Smooth muscle cell (in vitro differentiated cells): ENCODE measurements around the gene PLCG2. TPM values are rescaled to one million over a fixed set of nuclear protein-coding genes. Genes with fewer than 3 reads are reported as not detected.

ENCODE experiments used
- DNase-seq: peaks from one replicate; lab custom pipeline; 2025; ENCODE audit not compliant: unreplicated experiment; lab: John Stamatoyannopoulos, UW
- H2AFZ ChIP-seq: fragments of 200-600 bp; sonication (generic); 2 replicates; pipeline ENCODE4 v1.6.0; 2016; ENCODE audit warnings: antibody characterized with exemption, low read depth, mild to moderate bottlenecking
- H3F3A ChIP-seq: fragments of 200-600 bp; sonication (generic); 2 replicates; pipeline ENCODE4 v1.6.0; 2017; ENCODE audit warnings: antibody characterized with exemption, low read depth
- H3K27ac ChIP-seq: fragments of 200-600 bp; sonication (generic); 2 replicates; pipeline ENCODE4 v1.5.1; 2016; ENCODE audit warnings: low read depth, mild to moderate bottlenecking
- H3K27me3 ChIP-seq: fragments of 200-600 bp; sonication (generic); 2 replicates; pipeline ENCODE4 v1.6.1; 2016; ENCODE audit warnings: low read depth, mild to moderate bottlenecking
- H3K36me3 ChIP-seq: fragments of 200-600 bp; sonication (generic); 2 replicates; pipeline ENCODE4 v1.5.1; 2016; ENCODE audit warnings: low read depth
- H3K4me1 ChIP-seq: fragments of 200-600 bp; sonication (generic); 2 replicates; pipeline ENCODE4 v1.5.1; 2016; ENCODE audit warnings: low read depth
- H3K4me2 ChIP-seq: fragments of 200-600 bp; sonication (generic); 2 replicates; pipeline ENCODE4 v1.6.0; 2016; ENCODE audit warnings: mild to moderate bottlenecking
- H3K4me3 ChIP-seq: fragments of 200-600 bp; sonication (generic); 2 replicates; pipeline ENCODE4 v1.5.1; 2016; ENCODE audit warnings: mild to moderate bottlenecking
- H3K79me2 ChIP-seq: fragments of 200-600 bp; sonication (generic); 2 replicates; pipeline ENCODE4 v1.6.0; 2016; ENCODE audit warnings: low read depth, mild to moderate bottlenecking
- H3K9ac ChIP-seq: fragments of 200-600 bp; sonication (generic); 2 replicates; pipeline ENCODE4 v1.6.0; 2016; ENCODE audit warnings: low read depth
- H3K9me3 ChIP-seq: fragments of 200-600 bp; sonication (generic); replicated peaks from 2 replicates; pipeline ENCODE4 v1.5.1; 2016; ENCODE audit warnings: low read depth
- H4K20me1 ChIP-seq: fragments of 200-600 bp; sonication (generic); 2 replicates; pipeline ENCODE4 v1.6.0; 2016; ENCODE audit warnings: low read depth
- CTCF ChIP-seq: fragments of 200-600 bp; sonication (generic); IDR thresholded peaks from 2 replicates; pipeline ENCODE4 v1.5.1; 2017; ENCODE audit warnings: borderline replicate concordance, mild to moderate bottlenecking, antibody characterized with exemption; ENCODE audit not compliant: insufficient read depth, poor library complexity, severe bottlenecking
- WGBS: methylation state at CpG from one replicate; pipeline ENCODE4 v1.1.7; 2016; ENCODE audit warnings: low lambda C conversion rate; 5-methylcytosine and 5-hydroxymethylcytosine counted together
- polyA plus RNA-seq: library from polyadenylated mRNA; unstranded; fragments of >200 nt; fragmentation: Nextera tagmentation; extraction: Ambion mirVana; gene quantifications from 2 replicates; pipeline ENCODE4 v1.2.1, GENCODE V29; 2016
- total RNA-seq: library from RNA; depleted of rRNA; stranded (reverse); fragments of >200 nt; gene quantifications from 2 replicates; pipeline ENCODE4 v1.2.3, GENCODE V29; 2014

The PLCG2 gene
- total and polyA plus RNA-seq, 2 experiments from 2014 or later: 1.7 TPM; not detected in 1

- Histone ChIP-seq H3K4me1 (no peaks in the 10 kb centered on the region), H2AFZ (no peak overlapping the region), H3F3A (no peaks in the 10 kb centered on the region), H4K20me1 (no peaks in the 10 kb centered on the region), H3K4me3 (no peak overlapping the region), H3K79me2 (no peaks in the 10 kb centered on the region), H3K9ac (no peak overlapping the region), H3K9me3 (no peaks in the 10 kb centered on the region), H3K4me2 (no peak overlapping the region), H3K27ac (no peak overlapping the region), H3K27me3 (no peaks in the 10 kb centered on the region), H3K36me3 (no peaks in the 10 kb centered on the region)
- TF ChIP-seq CTCF: no peak
- 87% methylated on average over 16 of the region's 16 CpGs for WGBS
- no peak for DNase-seq
Measured at GRCh38 chr16:81888520-81889394, 109.7 kb downstream of the PLCG2 start.

- DNase-seq: no peak
- H3K4me1 ChIP-seq: no peaks in the 10 kb centered on the region
- 92% methylated on average over 6 of the region's 6 CpGs for WGBS
- H4K20me1 ChIP-seq: no peaks in the 10 kb centered on the region
- H3K36me3 ChIP-seq: no peaks in the 10 kb centered on the region
- H2AFZ ChIP-seq: no peak overlapping the region
- no peak overlapping the region for H3K4me3 ChIP-seq
- no peaks in the 10 kb centered on the region for H3K79me2 ChIP-seq
- TF ChIP-seq CTCF: no peak
- no peaks in the 10 kb centered on the region for H3F3A ChIP-seq
- H3K27ac ChIP-seq: no peak overlapping the region
- no peak overlapping the region for H3K4me2 ChIP-seq
- no peak overlapping the region for H3K9ac ChIP-seq
- no peaks in the 10 kb centered on the region for H3K27me3 ChIP-seq
- H3K9me3 ChIP-seq: no peaks in the 10 kb centered on the region
Measured at GRCh38 chr16:81891736-81892364, 112.8 kb downstream of the PLCG2 start.

- Histone ChIP-seq H3K4me3 (no peak overlapping the region), H3K9ac (no peak overlapping the region), H3K36me3 (no peaks in the 10 kb centered on the region), H3K27me3 (no peaks in the 10 kb centered on the region), H2AFZ (no peak overlapping the region), H3K4me1 (no peaks in the 10 kb centered on the region), H3K79me2 (no peaks in the 10 kb centered on the region), H4K20me1 (no peaks in the 10 kb centered on the region), H3F3A (no peaks in the 10 kb centered on the region), H3K27ac (no peak overlapping the region), H3K9me3 (no peaks in the 10 kb centered on the region), H3K4me2 (no peak overlapping the region)
- 95% methylated on average over 12 of the region's 12 CpGs for WGBS
- DNase-seq: no peak
- no peak for TF ChIP-seq CTCF
Measured at GRCh38 chr16:81894592-81894991, 115.5 kb downstream of the PLCG2 start.
